ENCODE results near the gene FBXO5. TPM values are rescaled to one million over a fixed set of nuclear protein-coding genes. Genes with fewer than 3 reads are reported as not detected.
"Not testable (repeated sequence)": the region's sequence is repeated elsewhere in the genome, so short reads cannot be mapped to it uniquely, and the experiment has no call there.

Gene FBXO5
- total RNA-seq, 1 donor from 2014 or later: 40.7 TPM

DNA sequence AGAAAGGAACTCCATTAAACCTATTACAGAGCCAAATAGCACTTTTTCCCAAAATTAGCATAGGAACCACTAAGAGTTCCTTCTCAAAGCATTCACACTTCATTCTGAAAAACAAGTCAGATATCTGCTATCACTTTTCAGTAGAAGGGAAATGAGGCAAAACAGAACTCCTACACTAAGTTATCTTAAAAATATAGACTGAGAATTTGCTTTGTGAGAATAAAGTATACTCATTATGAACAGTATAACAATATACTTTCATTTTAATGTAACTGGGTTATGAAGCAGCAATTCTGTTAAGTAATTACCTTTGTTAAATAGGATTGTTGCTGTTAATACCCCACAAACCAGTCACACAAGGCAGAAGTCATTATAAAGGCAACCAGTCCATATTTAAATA, 11.0 kb upstream of the FBXO5 start:
- intact Hi-C loops (cut with micrococcal nuclease): no loop called here

GRCh38 chr6:152993431-152993830, 10.6 kb upstream of the FBXO5 start:
- intact Hi-C loops (cut with micrococcal nuclease): no loop called here

DNA sequence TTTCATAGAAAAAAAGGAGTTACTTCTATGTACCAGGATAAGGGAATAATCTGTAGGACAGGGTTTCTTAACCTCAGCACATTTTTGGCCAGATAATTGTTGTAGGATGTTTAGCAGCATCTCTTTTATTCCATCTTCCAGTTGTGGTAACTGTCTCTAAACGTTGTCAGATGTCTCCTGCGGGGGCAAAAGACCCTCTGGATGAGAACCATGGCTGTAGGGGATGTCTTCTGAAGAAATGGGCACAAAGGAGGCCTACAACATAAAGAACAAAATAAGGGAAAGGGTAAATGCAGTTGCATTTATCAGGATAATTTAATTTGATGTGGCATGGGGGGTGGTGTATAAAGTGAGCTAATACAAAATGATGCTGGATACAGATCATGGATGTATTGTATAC, 4.1 kb upstream of the FBXO5 start:
- intact Hi-C loops (cut with micrococcal nuclease): no loop called here

DNA sequence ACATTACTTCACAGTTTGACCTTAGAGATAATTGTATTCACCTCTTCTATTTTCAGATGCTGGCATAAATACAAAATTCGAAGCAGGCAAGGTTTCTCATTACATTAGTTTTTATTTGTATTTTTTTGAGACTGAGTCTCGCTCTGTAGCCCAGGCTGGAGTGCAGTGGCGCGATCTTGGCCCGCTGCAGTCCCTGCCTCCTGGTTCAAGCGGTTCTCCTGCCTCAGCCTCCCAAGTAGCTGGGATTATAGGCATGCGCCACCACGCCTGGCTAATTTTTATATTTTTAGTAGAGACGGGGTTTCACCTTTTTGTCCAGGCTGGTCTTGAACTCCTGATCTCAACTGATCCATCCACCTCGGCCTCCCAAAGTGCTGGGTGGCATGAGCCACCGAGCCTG, 2.5 kb upstream of the FBXO5 start:
- intact Hi-C loops (cut with micrococcal nuclease): not testable (repeated sequence)

- intact Hi-C loops (cut with micrococcal nuclease): loop anchor here (5.0 kb wide), 6 partner anchors 812 to 1748 kb away; partner anchors contain the start of gene SCAF8
Measured at GRCh38 chr6:152984513-152984872, 1.7 kb upstream of the FBXO5 start.

DNA sequence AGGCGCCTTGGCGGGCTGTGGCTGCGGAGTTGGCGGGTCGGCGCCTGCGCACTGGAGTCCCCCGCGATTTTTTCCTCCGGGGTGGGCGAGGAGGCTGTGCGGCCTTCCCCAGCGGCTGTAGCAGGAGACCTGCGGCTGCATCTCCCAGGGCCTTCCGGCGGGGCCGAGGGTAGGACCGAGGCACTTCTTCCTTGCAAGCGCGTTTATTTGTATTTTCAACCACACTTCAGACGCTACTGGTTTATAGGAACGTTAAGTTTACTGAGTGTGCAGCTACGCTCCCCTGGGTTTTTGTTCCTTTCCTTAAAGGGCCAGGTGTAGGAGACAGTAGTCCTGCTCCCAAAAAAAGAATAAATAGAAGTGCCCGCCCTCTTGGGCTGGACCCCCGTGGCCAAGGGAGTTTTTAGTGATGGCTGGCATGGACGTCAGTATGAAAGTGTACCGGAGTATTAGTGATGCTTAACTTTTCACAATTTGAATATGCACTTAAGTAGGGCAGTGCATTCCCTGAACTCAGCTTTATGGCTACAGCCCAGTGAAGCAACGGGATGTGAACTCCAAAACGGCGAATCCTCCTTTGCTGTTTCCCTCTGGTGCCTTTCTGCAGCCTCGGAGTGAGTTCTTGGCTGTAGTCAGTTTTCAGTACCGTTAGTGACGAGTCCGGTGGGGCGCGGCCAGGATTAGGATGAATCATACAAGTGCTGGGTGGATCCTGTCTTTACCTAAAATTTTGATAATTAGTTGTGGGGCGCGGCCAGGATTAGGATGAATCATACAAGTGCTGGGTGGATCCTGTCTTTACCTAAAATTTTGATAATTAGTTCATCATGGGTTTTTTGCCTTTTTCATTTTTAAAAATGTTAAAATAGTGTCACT, 1.0 kb upstream of the FBXO5 start:
- intact Hi-C loops (cut with micrococcal nuclease): loop anchor here (2.0 to 5.0 kb wide), 9 partner anchors 683 to 1748 kb away; partner anchors contain the start of genes RMND1, SCAF8 and ZBTB2

- intact Hi-C loops (cut with micrococcal nuclease): loop anchor here (1.0 to 5.0 kb wide), 10 partner anchors 21 to 1750 kb away; partner anchors contain the start of genes RMND1, SCAF8 and ZBTB2
Measured at GRCh38 chr6:152981989-152982903, 595 bp downstream of the FBXO5 start.

GRCh38 chr6:152981219-152981618, 1.6 kb downstream of the FBXO5 start:
- intact Hi-C loops (cut with micrococcal nuclease): loop anchor here (1.0 to 5.0 kb wide), 7 partner anchors 22 to 1751 kb away; partner anchors contain the start of gene SCAF8

GRCh38 chr6:152980656-152981055, 2.2 kb downstream of the FBXO5 start:
- intact Hi-C loops (cut with micrococcal nuclease): loop anchor here (1.0 to 5.0 kb wide), 9 partner anchors 8 to 1752 kb away; partner anchors contain the start of gene SCAF8

DNA sequence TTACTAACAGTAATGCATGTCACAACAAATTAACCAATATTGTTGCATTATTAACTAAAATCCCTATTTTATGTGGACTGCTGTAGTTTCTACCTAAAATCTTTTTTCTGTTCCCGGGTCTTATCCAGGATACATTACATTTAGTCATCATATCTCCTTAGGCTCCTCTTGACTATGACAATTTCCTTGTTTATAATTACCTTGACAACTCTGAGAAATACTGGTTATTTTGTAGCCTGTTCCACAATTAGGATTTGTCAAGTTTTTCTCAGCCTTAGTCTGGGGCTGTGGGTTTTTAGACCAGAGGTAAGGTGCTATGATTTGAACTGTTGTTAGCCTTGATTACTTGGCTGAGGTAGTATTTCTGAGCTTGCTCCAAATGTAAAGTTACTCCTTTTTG, 3.7 kb downstream of the FBXO5 start:
- intact Hi-C loops (cut with micrococcal nuclease): no loop called here

GRCh38 chr6:152978058-152978457, 4.8 kb downstream of the FBXO5 start:
- intact Hi-C loops (cut with micrococcal nuclease): no loop called here

- intact Hi-C loops (cut with micrococcal nuclease): no loop called here
Measured at GRCh38 chr6:152977556-152977955, 5.3 kb downstream of the FBXO5 start.

DNA sequence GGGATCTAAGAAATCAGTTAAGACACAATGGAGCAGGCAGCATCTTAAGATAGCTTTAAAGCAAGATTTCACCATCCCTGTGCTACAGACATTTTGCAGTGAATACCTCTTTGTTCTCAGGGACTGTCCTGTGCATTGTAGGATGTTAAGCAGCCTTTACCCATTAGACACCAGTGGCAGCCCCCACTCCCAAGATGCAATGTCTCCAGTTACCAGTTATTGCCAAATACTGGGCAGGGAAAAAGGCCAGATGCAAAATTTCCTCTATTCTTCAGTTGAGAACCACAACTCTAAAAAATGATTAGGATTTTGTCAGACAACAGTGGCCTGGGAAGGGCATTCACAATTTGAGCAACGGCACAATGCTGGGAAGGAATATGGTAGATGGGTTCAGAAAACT, 6.1 kb downstream of the FBXO5 start:
- intact Hi-C loops (cut with micrococcal nuclease): no loop called here

GRCh38 chr6:152975204-152975915, 7.5 kb downstream of the FBXO5 start:
- intact Hi-C loops (cut with micrococcal nuclease): no loop called here

GRCh38 chr6:152973916-152974315, 8.9 kb downstream of the FBXO5 start:
- intact Hi-C loops (cut with micrococcal nuclease): loop anchor here (1.0 to 5.0 kb wide), 2 partner anchors 8 to 33 kb away; no protein-coding TSS in a partner anchor

DNA sequence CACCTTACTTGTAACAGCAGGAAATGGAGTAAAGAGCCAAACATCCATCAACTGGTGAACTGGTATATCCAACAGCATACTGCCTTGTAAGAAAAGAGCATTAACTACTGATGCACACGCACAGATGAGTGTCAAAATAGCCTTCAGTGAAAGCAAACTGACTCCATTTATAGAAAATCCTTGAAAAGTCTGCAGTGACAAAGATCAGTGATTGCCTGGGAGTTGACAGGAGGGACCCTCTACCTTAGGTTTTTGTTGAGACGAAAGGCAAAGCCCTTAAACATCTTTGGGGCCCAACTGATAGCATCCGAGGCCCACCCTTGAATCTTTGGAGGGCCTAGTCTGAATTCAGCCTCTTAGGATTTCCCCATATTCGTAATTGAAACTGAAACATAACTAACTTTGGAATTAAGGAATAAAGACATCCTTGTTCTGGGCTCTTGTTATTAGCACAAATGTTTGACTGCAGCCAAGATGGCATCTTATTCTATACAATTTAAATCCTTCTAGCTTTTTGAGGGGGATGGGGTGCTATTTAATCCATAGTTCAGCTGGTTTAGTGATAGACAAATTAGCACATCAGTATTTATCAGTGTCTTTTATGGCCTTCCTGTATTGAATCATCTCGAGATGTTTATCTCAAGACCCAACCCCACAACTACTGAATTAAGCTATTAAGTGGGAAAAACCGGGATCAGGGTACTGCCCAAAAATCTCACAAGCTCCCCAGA, 13.0 kb downstream of the FBXO5 start:
- intact Hi-C loops (cut with micrococcal nuclease): loop anchor here (5.0 kb wide), 1 partner anchor 37 kb away; no protein-coding TSS in a partner anchor

DNA sequence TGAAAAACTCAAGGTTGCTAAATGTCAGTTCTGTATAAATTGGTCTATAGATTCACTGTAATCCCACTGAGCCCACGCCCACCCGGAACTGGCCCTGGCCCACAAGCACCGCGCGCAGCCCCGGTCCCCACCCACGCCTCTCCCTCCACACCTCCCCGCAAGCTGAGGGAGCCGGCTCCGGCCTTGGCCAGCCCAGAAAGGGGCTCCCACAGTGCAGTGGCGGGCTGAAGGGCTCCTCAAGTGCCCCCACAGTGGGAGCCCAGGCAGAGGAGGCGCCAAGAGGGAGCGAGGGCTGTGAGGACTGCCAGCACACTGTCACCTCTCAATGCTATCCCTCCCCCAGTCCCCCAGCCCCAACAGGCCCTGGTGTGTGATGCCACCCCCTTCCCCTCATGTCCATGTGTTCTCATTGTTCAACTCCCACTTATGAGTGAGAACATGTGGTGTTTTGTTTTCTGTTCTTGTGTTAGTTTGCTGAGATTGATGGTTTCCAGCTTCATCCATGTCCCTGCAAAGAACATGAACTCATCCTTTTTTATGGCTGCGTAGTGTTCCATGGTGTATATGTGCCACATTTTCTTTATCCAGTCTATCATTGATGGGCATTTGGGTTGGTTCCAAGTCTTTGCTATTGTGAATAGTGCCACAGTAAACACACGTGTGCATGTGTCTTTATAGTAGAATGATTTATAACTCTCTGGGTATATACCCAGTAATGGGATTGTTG, 16.5 kb downstream of the FBXO5 start:
- intact Hi-C loops (cut with micrococcal nuclease): loop anchor here (1.0 kb wide), 1 partner anchor 8 kb away; no protein-coding TSS in a partner anchor

- intact Hi-C loops (cut with micrococcal nuclease): no loop called here
Measured at GRCh38 chr6:152959333-152959732, 23.5 kb downstream of the FBXO5 start.

DNA sequence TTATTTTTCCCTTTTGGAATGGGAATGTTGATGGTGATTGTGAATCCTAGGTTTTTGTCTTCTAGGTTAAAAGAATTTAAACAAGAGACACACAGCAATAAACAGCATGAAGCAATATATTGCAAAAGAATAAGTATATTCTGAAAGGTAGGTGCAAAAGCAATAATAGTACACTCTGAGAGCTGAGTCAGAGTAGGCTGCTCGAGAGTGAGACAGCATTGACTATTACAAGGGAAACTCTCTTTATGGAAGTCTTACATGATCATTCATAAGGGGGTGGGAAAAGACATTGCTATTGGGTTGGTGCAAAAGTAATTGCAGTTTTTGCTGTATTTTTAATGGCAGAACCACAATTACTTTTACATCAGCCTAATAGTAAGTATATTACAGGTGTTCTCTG, 25.0 kb downstream of the FBXO5 start:
- intact Hi-C loops (cut with micrococcal nuclease): no loop called here

Data from T-helper 1 cell treated with Interleukin-12 subunit alpha and Interleukin-12 subunit beta and Interleukin-4 antibody, amounts not matched to agents 30 ng/mL and 1 ng/mL, for 36 hours (primary cell).